Right renal cortex interstitium (tissue), 3 donors: ENCODE measurements around the gene DDX28. TPM values are rescaled to one million over a fixed set of nuclear protein-coding genes. Genes with fewer than 3 reads are reported as not detected.
"Not testable (repeated sequence)": the region's sequence is repeated elsewhere in the genome, so short reads cannot be mapped to it uniquely, and the experiment has no call there.

ENCODE experiments used
- DNase-seq, 3 donors: peaks; one replicate each; pipeline ENCODE4 v3.0.0-alpha.2; 2013; ENCODE audit warnings: low read depth in 3 of 3, low spot score in 2 of 3
- polyA plus RNA-seq, 3 donors: library from polyadenylated mRNA; unstranded; fragments of 120-200 nt; gene quantifications; one replicate each; pipeline ENCODE4 v1.2.1, GENCODE V29; 2013; ENCODE audit not compliant: insufficient read length in 3 of 3

DDX28 gene
- polyA plus RNA-seq, 3 donors: 10.2 to 11.6 (median 11.0) TPM

DNA sequence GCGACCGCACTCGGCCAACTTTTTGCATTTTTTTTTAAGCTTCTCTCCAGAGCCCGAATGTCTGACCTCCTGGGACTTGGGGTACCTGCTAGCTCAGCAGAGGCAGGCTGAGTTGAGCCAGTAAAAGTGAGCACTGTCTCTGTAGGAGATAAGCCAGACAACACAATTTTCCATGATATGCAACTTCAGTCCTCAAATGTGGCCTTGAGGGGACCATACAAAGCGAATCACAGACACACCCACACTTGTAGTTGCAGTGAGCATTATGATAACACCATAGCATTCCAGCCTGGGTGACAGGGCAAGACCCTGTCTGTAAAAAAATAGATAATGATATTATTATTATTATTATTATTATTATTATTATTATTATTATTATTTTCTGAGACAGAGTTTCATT is 26.4 kb downstream of the DDX28 start:
- DNase-seq: no peak

DNA sequence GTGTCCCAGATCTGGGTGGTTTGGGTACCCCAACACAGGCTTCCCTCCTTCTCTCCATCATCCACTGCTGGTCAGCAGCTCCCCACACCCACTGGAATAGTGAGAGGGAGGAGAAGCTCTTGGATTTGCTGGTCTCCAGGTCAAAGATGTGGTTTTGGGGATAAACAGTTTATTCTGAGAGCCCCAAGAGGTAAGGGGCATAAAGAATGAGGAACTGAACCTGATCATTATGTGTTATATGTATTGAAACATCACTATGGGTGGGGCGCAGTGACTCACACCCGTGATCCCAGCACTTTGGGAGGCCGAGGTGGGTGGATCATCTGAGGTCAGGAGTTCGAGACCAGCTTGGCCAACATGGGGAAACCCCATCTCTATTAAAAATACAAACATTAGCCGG is 27.6 kb downstream of the DDX28 start:
- DNase-seq: no peak

DNA sequence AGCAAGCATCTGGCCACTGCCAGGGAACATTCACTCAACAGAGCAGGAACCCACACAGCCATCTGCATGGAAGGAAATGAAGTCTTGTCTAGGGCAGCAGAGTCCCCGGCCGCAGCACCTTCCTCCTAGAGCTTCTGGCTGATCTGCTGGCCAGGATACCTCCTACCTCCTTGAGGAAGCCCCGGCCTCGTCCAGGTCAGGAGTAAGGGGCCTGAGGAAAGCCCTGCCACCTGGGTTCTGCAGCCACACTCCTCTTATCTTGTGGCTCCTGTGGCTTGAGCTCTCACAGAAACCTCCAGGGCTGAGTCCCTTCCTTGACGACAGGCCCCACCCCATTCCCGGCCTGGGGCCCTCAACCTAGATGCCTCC is 29.0 kb downstream of the DDX28 start:
- not testable (repeated sequence) for DNase-seq

DNA sequence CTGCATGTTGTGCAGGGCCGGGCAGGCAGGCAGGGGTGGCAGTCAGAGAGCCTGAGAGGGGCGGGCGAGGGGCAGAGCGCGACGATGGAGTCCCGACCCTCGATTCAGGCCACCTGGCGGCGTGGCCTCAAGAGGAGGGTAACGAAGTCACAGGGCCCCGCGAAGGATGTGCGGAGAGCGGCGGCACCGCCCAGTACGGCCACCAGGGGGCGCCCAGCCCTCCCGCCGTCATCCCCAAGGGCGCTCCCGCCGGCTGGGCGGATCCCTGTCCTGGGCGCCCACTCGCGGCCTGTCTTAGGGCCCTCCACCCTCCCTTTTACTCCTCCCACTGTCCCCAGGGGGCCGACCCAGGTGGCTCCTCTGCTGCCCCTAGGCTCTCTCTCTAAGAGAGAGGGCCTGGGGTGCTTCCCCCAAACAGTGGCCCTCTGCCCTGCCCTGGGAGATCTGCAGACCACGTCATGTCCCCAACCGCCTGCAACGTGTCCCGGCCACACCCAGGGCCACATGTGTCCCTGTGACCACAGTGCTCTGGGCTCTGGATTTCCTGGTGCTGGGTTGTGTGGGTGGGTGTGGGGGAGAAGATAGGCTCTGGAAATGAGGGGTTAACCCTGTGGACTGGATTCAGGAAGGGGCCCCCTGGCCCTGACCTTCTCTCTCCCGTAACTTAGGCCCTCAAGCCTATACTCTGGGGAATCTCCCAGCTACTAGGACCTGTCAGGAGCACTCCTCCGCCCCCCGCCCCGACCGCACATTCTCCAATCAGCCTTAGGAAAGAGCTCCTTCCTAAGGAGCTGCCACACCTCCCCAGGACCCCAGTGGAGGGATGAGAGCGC is 29.6 kb downstream of the DDX28 start:
- peak in 1 of 3 donors; percentile 41 for DNase-seq

DNA sequence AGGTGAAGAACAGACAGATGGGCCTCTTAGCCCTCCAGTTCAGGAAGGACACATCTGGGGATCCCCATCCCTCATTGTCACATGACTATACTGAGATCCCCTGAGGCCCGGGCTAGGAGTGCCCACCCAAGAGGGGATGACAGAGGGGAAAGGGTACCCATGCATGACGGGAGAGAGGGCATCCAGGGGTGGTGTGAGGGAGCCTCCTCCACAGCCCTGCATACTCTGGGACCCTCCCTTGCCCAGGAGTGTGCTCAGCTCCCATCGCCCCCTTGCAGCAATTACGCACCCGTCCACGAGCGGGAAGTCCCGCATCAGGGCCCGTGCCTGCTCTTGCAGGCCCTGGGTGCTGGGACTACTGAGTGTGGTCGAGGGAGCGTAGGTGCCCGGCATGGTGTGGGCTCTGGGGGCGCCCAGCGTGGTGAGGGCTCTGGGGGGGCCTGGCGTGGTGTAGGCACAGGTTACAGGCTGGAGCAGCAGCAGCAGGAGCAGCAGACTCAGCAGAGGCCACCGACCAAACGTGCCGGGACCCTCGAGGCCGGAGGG is 30.3 kb downstream of the DDX28 start:
- no peak for DNase-seq

DNA sequence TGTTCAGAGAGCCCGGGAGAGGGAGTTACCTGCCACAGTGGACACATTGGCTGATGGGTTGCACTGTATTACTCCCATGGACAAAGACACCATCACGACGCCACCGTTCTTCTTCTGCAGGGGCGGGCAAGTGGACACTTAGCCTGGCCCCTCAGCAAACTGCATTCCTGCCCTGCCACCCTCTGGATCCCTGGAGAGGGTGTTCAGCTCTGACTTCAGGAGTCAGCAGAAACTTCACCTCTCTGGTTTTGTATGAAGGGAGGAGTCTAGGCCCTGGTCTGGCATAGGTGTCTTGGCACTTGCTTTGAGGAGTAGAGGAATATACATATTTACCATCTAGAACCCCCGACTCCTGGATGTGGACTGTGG is 33.0 kb downstream of the DDX28 start:
- no peak for DNase-seq

DNA sequence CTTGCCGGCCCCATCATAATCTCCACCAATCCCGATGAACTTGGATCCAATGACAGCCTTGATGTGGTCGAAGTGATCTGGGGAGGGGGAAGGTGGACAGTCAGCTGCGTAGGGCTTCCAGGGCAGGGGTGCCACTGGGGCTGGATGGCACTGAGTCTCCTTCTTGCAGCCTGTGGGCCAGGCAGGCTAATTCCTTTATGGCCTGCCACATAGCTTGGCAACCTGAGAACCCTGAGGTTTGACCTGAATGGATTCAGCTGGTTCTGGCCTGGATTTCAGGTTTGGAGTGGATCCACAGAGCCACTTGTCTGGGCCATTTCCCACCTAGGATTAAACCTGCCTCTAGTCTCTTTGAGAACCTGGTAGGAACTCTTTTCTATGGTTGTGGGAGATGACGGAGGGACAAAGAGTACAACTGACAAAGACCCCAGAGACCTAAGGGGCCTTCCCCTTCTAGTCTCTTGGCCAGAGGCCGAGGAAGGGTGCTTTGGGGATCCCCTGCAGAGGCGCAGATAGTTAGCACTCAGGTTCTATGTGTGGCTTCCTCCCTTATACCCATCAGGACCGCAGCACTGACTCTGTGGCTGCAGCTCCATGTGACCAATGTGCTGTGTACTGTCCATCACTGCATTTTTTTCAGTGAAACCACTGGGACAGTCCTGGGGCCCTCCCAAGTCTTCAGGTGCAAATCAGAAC is 33.6 kb downstream of the DDX28 start:
- no peak for DNase-seq

DNA sequence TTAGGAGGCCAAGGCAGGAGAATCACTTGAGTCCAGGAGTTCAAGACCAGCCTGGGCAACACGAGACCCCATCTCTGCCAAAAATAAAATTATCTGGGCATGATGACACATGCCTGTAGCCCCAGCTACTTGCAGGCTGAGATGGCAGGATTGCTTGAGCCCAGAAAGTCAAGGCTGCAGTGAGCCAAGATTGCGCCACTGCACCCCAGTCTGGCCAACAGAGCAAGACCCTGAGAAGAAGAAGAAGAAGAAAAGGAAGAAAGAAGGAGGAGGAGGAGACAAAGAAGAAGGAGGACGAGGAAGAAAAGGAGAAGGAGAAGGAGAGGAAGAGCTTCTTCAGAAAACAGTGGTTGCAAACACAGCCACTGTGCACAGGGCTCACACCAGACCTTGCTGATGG is 34.4 kb downstream of the DDX28 start:
- no peak for DNase-seq

DNA sequence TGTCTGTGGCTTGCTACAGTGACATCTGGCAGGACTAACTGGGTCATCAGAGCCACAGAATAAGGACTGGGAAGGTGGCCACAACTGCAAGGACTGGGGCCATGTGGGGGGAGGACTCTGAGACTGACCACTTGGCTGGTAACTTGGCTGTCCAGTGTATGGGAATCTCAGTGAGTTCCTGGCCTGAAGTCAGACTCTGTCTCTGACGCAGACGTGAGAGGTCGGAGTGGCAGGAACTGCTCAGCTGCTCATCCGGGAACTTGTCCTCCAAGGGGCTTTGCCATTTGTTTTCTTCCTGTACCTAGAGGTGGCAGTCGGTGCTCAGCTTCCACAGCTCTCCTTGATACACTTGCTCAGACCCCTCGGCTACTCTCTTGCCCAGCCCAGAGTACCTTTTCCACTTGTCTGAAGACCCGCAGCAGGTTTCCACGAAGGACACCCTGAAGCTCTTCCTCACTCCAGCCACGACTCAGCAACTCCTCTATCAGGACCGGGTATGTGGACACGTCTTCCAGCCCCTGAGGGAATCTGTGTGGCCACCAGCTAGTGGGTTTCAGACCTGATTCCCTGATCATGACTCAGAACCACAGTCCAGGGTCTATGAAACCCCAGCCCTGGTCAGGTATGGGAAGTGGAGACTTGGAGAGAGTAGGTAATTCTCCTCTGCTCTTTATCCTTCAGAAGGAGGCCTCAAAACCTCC is 35.4 kb downstream of the DDX28 start:
- no peak for DNase-seq

DNA sequence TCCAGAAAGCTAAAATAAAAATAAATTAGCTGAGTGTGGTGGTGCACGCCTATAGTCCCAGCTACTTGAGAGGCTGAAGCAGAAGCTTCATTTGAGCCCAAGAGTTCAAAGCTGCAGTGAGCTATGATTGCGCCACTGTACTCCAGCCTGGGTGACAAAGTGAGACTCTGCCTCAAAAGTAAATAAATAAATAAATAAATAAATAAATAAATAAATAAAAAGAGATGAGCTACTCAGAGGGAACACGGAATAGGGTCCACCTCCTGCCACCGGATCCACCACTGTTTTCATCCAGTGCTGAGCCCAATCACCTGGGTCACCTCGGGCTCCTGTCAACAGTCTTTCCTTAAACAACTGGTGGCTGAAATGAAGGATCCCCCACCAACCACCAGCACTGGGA is 36.1 kb downstream of the DDX28 start:
- DNase-seq: no peak

DNA sequence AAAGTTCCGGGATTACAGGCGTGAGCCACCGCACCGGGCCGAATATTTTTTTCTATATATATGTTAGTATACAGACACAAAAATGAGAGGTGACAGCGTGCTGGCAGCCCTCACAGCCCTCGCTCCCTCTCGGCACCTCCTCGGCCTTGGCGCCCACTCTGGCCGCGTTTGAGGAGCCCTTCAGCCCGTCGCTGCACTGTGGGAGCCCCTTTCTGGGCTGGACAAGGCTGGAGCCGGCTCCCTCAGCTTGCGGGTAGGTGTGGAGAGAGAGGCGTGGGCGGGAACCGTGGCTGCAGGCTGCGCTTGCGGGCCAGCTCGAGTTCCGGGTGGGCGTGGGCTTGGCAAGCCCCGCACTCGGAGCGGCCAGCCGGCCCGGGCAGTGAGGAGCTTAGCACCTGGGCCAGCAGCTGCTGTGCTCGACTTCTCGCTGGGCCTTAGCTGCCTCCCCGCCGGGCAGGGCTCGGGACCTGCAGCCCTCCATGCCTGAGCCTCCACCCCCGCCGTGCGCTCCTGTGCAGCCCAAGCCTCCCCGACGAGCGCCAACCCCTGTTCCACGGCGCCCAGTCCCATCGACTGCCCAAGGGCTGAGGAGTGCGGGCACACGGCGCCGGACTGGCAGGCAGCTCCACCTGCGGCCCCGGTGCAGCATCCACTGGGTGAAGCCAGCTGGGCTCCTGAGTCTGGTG is 40.9 kb downstream of the DDX28 start:
- no peak for DNase-seq

DNA sequence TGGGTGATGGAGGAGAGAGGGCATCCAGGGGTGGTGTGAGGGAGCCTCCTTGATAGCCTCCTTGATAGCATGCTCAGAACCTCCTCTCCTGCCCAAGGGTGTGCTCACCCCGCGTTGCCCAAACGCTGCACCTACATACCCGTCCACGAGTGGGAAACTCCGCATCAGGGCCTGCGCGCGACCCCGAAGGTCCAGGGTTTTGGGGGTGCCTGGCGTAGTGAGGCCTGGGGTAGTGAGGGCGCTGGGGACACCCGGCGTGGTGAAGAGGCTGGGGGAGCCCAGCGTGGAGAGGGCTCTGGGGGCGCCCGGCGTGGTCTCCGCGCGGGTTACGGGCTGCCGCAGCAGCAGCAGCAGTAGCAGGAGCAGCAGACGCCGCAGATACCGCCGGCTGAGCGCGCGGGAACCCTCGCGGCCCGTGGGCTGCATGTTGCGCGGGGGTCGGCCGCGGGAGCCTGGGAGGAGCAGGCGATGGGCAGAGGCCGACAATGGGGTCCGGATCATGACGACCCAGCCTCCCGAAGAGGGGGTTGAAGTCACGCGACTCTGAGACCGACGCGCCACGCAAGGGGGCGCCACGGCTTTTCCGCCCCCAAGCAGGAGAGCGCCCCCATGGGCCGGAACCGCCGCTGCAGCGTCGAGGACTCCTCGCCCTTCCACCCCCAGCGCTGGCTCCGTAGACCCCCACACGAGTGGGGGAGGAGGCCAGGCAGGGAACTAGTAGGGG is 42.9 kb downstream of the DDX28 start, which contains the start of gene DPEP3:
Gene DPEP3 (minus strand): TSS at position 545 of the 724 bp plus-strand sequence. CDS start 119 bp downstream, at position 426.
- no peak for DNase-seq

DNA sequence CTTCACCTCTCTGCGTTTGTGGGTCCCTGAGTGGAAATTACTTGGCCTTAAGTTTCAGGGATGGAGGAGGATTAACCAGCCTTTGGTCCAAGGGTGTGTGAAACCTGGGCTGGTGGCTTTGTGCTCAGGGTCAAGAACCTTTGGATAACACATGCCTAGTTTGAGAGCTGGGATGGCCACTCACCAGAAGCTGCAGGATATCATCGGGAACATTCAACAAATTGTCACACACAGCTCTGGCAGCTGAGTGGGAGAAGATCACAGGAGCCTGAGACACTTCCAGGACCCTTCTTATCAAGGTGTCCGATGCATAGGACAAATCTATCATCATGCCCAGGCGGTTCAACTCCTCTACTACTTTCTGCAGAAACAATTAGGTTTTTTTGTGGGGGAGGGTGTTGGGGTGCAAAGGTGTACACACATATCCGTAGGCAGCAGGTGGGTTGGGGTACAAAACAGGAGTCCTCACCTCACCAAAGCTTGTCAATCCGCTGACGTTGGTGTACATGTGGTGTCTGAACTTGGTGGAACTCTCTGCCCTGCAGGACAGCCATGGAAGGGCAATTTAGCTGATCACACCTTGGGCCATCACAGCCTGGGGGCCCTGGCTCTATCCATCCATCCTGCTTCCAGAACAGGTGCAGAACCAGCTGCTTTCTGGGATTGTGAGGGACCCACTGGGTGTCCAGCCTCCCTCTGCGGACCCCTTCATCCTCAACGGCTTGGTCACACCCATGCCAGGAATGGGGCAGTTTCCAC is 45.4 kb downstream of the DDX28 start:
- no peak for DNase-seq

DNA sequence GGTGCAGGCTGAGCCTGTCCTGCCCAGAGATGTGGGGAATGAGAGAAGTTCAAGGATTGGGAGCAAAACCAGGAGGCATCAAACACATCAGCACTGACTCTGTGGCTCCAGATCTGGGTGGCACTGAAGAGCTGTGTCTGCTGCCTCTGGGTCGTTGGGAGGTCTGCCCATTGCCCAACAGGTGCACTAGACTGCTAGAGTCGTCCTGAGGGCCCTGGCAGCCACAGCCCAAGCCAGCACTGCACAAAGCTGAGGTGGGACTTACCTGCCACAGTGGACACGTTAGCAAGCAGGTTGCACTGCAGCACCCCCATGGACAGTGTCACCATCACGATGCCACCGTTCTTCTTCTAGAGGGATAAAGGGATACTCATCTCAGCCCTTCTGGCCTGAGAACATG is 46.0 kb downstream of the DDX28 start:
- no peak for DNase-seq

DNA sequence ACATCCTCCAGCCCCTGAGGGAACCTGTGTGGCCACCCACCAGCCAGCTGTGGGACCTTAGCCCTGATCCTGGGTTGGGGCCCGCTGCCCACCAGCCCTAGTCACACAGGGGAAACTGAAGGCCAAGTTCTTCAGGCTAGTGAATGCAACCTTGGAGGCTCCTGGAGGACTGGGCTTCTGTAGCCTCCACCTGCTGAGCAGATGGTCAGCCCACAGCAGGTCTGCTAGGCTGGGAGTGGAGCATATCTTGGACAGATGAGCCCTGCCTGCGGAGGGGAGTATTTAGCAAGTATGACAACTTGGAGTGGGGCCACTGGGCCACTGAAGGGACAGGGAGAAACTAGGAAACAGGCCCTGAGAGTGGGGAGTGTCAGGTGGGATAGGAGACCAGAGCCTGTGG is 46.8 kb downstream of the DDX28 start:
- DNase-seq: no peak

DNA sequence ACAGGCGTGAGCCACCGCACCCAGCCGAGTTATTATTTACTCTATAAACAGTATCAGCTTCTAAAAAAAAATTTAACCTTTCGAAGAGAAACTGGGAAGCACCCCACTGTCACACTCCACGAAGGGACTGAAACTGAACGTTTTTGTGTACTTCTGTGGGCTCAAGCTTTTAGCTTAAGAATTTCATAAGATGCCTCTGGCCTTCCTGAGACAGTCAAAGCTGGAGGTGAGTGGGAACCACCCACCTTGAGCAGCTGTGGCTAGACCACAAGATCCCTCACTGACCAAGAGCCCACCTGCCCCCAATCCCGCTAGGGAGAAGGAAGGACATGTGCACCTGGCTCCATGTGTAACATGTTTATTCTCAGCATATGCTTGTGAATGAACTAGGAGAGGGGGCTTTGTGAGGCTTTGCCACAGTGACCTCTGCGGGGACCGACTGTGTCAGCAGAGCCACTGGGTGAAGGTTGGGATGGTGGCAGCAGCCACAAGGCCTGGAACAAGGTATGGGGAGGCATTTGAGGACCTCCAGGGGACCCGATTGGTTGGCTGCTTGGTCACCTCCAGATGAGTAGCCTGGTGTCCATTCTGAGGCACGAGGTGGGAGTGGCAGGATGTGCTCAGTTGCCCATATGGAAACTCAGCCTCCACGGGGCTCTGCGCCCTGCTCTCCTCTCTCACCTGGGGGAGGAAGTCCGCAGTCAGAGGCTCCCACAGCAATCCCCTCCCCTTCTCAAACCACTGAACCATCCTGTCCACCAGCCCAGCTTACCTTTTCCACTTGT is 47.5 kb downstream of the DDX28 start:
- no peak for DNase-seq

DNA sequence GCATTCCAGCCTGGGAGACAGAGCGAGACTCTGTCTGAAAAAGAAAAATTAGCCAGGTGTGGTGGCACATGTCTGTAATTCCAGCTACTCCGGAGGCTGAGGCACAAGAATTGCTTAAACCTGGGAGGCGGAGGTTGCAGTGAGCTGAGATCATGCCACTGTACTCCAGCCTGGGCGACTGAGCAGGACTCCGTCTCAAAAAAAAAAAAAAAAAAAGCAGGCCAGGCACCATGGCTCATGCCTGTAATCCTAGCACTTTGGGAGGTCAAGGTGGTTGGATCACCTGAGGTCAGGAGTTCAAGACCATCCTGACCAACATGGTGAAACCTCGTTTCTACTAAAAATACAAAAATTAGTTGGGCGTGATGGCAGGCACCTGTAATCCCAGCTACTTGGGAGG is 50.7 kb downstream of the DDX28 start:
- DNase-seq: not testable (repeated sequence)

DNA sequence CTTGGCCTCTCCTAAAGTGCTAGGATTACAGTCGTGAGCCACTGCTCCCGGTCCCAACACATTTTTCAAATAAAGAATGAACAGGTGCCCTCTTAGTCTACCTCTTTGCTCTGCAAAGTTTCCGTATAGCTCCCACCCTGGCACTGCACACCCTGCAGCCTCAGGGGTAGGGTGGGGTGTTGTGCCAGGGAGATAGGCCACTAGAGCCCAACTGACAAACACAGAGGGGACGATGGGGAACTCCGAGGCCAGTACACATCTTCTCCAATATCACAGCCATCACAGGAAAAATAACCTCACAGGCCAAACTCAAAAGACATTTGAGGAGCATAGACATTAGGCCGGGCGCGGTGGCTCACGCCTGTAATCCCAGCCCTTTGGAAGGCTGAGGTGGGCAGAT is 51.9 kb downstream of the DDX28 start:
- no peak for DNase-seq
